Panc1 (cell line): ENCODE measurements around the gene RNF149. TPM values are rescaled to one million over a fixed set of nuclear protein-coding genes. Genes with fewer than 3 reads are reported as not detected.
"Not testable (repeated sequence)": the region's sequence is repeated elsewhere in the genome, so short reads cannot be mapped to it uniquely, and the experiment has no call there.

Experiments used
- ATAC-seq: fragments of 200-7000 bp; cut with Tn5 transposase; 2 replicates; pipeline ENCODE4 v1.9.1; 2020; ENCODE audit warnings: mild to moderate bottlenecking, moderate library complexity
- BruUV-seq: library from RNA; stranded (reverse); fragments of 400-500 nt; replicated peaks from 2 replicates; lab custom pipeline; 2021; lab: Mats Ljungman, UMichigan
- CTCF ChIA-PET: fragments of 300-600 bp; sonication (Branson Sonifier 250); formaldehyde crosslinking; loops from one replicate; lab custom pipeline; 2022; ENCODE audit warnings: antibody characterized with exemption; lab: Charles Lee
- POLR2A ChIA-PET: fragments of 300-600 bp; sonication (Branson Sonifier 250); formaldehyde crosslinking; loops from one replicate; lab custom pipeline; 2022; ENCODE audit warnings: antibody characterized with exemption; lab: Charles Lee
- DNase-seq: peaks from one replicate; pipeline ENCODE4 v3.0.0-alpha.2; 2010; ENCODE audit warnings: low read depth, low spot score
- H3K27ac ChIP-seq: 2 replicates; pipeline ENCODE4 v1.5.1; 2011; ENCODE audit warnings: mild to moderate bottlenecking, low read length, inconsistent platforms
- H3K27me3 ChIP-seq: fragments of 200-500 bp; sonication (Bioruptor generic); 2 replicates; pipeline ENCODE4 v1.6.0; 2014; ENCODE audit warnings: low read length, inconsistent platforms; ENCODE audit not compliant: control insufficient read depth, insufficient read depth
- H3K36me3 ChIP-seq: fragments of 200-500 bp; sonication (Bioruptor generic); 2 replicates; pipeline ENCODE4 v1.5.1; 2014; ENCODE audit warnings: inconsistent platforms, mild to moderate bottlenecking, low read length, moderate library complexity; ENCODE audit not compliant: control insufficient read depth, insufficient read depth
- H3K4me1 ChIP-seq: 2 replicates; pipeline ENCODE4 v1.5.1; 2011; ENCODE audit warnings: inconsistent platforms, mild to moderate bottlenecking, low read length, moderate library complexity; ENCODE audit not compliant: control insufficient read depth, insufficient read depth
- H3K4me3 ChIP-seq, 2 experiments: 2 replicates each; pipeline ENCODE4 v1.5.1; 2011 to 2012; ENCODE audit warnings: low read depth in 2 of 2, low read length in 2 of 2, mild to moderate bottlenecking in 2 of 2, inconsistent platforms in 1 of 2, moderate library complexity in 1 of 2
- H3K9me3 ChIP-seq: fragments of 200-500 bp; sonication (Bioruptor generic); 2 replicates; pipeline ENCODE4 v1.5.1; 2014; ENCODE audit warnings: low read depth, mild to moderate bottlenecking, inconsistent platforms, low read length, moderate library complexity; ENCODE audit not compliant: control insufficient read depth, insufficient read depth
- POLR2AphosphoS5 ChIP-seq: IDR thresholded peaks from 2 replicates; pipeline ENCODE4 v1.6.1; 2012; ENCODE audit warnings: mild to moderate bottlenecking, low read depth, low read length, moderate library complexity
- SIN3A ChIP-seq: IDR thresholded peaks from 2 replicates; pipeline ENCODE4 v1.6.1; 2012; ENCODE audit warnings: low read depth, mild to moderate bottlenecking, low read length, moderate library complexity, borderline replicate concordance; ENCODE audit not compliant: insufficient read depth
- TCF7L2 ChIP-seq: IDR thresholded peaks from 2 replicates; pipeline ENCODE4 v1.6.1; 2011; ENCODE audit warnings: mild to moderate bottlenecking, low read depth, low read length, inconsistent platforms
- in situ Hi-C: cut with HindIII; loops from 2 replicates; pipeline ENCODE4 v1.10.0; 2016; ENCODE audit warnings: low sequenced_read_pairs, low pct_unique_long_range_greater_than_20kb
- intact Hi-C: fragments of 100-400 bp; cut with micrococcal nuclease; formaldehyde crosslinking; loops from one replicate; pipeline ENCODE4 v1.10.0; 2022; ENCODE audit not compliant: unreplicated experiment
- total RNA-seq: library from RNA; stranded (reverse); gene quantifications from one replicate; pipeline ENCODE4 v1.2.1, GENCODE V29; 2021; ENCODE audit not compliant: unreplicated experiment
- TF ChIP-seq, protein P1 (sequence below), 2 experiments: IDR thresholded peaks; 2 replicates each; pipeline ENCODE4 v1.6.1; 2011 to 2012; ENCODE audit warnings: low read depth in 2 of 2, control low read depth in 1 of 2, low read length in 1 of 2, mild to moderate bottlenecking in 1 of 2, moderate library complexity in 1 of 2; ENCODE audit not compliant: insufficient read depth in 1 of 2
- TF ChIP-seq, protein P2 (sequence below): fragments of 450-650 bp; IDR thresholded peaks from 2 replicates; pipeline ENCODE4 v1.5.1; 2017; ENCODE audit warnings: mild to moderate bottlenecking

RNF149 gene
- total RNA-seq, 1 experiment from 2014 or later = 29.9 TPM

DNA sequence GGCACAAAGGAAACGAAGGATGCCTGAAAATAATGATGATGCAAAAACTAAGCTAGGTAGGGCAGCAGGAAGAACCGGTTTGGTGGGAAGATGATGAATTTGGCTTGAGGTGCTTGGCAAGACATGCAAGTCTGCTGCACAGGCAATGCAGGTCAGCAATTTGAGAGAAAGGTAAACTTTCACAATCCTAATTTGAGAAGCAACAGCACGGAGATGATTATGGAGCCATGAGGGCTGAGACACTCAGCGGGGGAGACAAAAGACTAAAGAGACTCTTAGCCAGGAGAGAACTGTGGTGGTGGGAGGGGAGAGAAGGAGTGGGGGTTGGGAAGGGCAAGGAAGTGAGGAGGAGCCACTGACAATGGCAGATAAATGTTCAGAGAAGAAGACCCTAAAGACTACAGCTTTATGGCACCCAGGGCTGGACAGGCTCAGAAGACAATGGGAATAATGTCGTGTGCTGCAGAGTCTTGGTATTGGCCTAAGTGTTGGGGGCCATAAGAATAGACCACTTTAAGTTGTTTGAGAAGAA is 19.4 kb upstream of the RNF149 start:
- Histone ChIP-seq H3K9me3 (no peaks in the 10 kb centered on the region), H3K27me3 (no peaks in the 10 kb centered on the region), H3K4me3 (no peak overlapping the region), H3K27ac (no peak overlapping the region), H3K4me1 (no peaks in the 10 kb centered on the region), H3K36me3 (no peaks in the 10 kb centered on the region)
- DNase-seq = no peak
- POLR2A ChIA-PET = no interaction called here
- intact Hi-C loops (no loop called here), in situ Hi-C loops (no loop called here)
- CTCF ChIA-PET = no interaction called here
- no TSS peak for BruUV-seq
- ATAC-seq = no peak
- no peak for TF ChIP-seq SIN3A
- TF ChIP-seq, protein P1, sequence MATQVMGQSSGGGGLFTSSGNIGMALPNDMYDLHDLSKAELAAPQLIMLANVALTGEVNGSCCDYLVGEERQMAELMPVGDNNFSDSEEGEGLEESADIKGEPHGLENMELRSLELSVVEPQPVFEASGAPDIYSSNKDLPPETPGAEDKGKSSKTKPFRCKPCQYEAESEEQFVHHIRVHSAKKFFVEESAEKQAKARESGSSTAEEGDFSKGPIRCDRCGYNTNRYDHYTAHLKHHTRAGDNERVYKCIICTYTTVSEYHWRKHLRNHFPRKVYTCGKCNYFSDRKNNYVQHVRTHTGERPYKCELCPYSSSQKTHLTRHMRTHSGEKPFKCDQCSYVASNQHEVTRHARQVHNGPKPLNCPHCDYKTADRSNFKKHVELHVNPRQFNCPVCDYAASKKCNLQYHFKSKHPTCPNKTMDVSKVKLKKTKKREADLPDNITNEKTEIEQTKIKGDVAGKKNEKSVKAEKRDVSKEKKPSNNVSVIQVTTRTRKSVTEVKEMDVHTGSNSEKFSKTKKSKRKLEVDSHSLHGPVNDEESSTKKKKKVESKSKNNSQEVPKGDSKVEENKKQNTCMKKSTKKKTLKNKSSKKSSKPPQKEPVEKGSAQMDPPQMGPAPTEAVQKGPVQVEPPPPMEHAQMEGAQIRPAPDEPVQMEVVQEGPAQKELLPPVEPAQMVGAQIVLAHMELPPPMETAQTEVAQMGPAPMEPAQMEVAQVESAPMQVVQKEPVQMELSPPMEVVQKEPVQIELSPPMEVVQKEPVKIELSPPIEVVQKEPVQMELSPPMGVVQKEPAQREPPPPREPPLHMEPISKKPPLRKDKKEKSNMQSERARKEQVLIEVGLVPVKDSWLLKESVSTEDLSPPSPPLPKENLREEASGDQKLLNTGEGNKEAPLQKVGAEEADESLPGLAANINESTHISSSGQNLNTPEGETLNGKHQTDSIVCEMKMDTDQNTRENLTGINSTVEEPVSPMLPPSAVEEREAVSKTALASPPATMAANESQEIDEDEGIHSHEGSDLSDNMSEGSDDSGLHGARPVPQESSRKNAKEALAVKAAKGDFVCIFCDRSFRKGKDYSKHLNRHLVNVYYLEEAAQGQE (IDR thresholded peaks at IDR 0.05; ENCODE audit: insufficient read depth in 1 of 2, low read depth in 2 of 2, low read length in 1 of 2) = no peak
- no peak for TF ChIP-seq POLR2AphosphoS5
- no peak for TF ChIP-seq TCF7L2
- TF ChIP-seq, protein P2, sequence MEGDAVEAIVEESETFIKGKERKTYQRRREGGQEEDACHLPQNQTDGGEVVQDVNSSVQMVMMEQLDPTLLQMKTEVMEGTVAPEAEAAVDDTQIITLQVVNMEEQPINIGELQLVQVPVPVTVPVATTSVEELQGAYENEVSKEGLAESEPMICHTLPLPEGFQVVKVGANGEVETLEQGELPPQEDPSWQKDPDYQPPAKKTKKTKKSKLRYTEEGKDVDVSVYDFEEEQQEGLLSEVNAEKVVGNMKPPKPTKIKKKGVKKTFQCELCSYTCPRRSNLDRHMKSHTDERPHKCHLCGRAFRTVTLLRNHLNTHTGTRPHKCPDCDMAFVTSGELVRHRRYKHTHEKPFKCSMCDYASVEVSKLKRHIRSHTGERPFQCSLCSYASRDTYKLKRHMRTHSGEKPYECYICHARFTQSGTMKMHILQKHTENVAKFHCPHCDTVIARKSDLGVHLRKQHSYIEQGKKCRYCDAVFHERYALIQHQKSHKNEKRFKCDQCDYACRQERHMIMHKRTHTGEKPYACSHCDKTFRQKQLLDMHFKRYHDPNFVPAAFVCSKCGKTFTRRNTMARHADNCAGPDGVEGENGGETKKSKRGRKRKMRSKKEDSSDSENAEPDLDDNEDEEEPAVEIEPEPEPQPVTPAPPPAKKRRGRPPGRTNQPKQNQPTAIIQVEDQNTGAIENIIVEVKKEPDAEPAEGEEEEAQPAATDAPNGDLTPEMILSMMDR = no peak

DNA sequence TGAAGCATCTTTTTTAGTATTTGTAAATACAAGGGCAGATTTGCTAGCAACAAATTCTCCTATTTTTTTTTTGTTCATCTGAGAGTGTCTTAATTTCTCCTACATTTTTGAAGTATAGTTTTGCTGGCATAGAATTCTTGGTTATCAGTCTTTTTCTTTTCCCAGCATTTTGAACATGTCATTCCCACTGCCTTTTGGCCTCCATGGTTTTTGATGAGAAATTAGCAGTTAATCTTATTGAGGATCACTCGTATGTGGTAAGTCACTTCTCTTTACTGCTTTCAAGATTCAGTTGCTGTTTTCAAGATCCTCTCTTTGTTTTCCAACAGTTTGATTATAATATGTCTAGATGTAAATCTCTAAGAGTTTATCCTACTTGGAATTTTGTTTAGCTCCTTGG is 16.9 kb upstream of the RNF149 start:
- H3K4me3 ChIP-seq = no peak overlapping the region
- ChIA-PET POLR2A (no interaction called here), CTCF (no interaction called here)
- no TSS peak for BruUV-seq
- ATAC-seq (no peak), DNase-seq (no peak)
- intact Hi-C loops = no loop called here
- H3K4me1 ChIP-seq = no peaks in the 10 kb centered on the region
- H3K27me3 ChIP-seq = no peaks in the 10 kb centered on the region
- no peaks in the 10 kb centered on the region for H3K9me3 ChIP-seq
- no peak overlapping the region for H3K27ac ChIP-seq
- in situ Hi-C loops = no loop called here
- no peaks in the 10 kb centered on the region for H3K36me3 ChIP-seq
- TF ChIP-seq, protein P1 (IDR thresholded peaks at IDR 0.05; ENCODE audit: insufficient read depth in 1 of 2, low read depth in 2 of 2, low read length in 1 of 2) = no peak
- TF ChIP-seq TCF7L2 (no peak), POLR2AphosphoS5 (no peak)

DNA sequence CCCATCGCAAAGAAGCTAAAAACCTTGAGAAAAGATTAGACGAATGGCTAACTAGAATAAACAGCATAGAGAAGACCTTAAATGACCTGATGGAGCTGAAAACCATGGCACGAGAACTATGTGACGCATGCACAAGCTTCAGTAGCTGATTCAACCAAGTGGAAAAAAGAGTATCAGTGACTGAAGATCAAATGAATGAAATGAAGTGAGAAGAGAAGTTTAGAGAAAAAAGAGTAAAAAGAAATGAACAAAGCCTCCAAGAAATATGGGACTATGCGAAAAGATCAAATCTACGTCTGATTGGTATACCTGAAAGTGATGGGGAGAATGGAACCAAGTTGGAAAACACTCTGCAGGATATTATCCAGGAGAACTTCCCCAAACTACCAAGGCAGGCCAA is 8.1 kb upstream of the RNF149 start:
- BruUV-seq, H3K27ac ChIP-seq, H3K4me3 ChIP-seq, H3K9me3 ChIP-seq, H3K36me3 ChIP-seq, H3K27me3 ChIP-seq, in situ Hi-C loops, CTCF ChIA-PET, intact Hi-C loops, H3K4me1 ChIP-seq, ATAC-seq, DNase-seq: not testable (repeated sequence)
- POLR2A ChIA-PET = interaction anchor here (0.6 kb wide), 1 partner anchor 429 kb away, joined by 3 read pairs; no protein-coding TSS in a partner anchor
